SK-N-SH treated with all-trans-retinoic acid at 6 μM for 48 hours (cell line): ENCODE results near the gene WNT3.

Experiments
- ATAC-seq: fragments of 200-7000 bp; cut with Tn5 transposase; 3 replicates; pipeline ENCODE4 v1.9.1; 2020; ENCODE audit warnings: mild to moderate bottlenecking, moderate library complexity
- ARNTL ChIP-seq: fragments of 450-650 bp; formaldehyde crosslinking; IDR thresholded peaks from 2 replicates; pipeline ENCODE4 v1.5.0; 2020; ENCODE audit warnings: low read depth, mild to moderate bottlenecking, moderate library complexity, borderline replicate concordance
- BACH2 ChIP-seq: fragments of 250-450 bp; sonication (Bioruptor Pico); IDR thresholded peaks from 2 replicates; pipeline ENCODE4 v1.9.0; 2021; ENCODE audit warnings: mild to moderate bottlenecking, borderline replicate concordance
- CSDC2 ChIP-seq: fragments of 250-450 bp; sonication (Bioruptor Pico); IDR thresholded peaks from 2 replicates; pipeline ENCODE4 v1.5.0; 2020; ENCODE audit warnings: mild to moderate bottlenecking, moderate library complexity
- ESRRG ChIP-seq: fragments of 250-450 bp; sonication (Bioruptor Pico); IDR thresholded peaks from 2 replicates; pipeline ENCODE4 v1.6.1; 2021; ENCODE audit warnings: mild to moderate bottlenecking
- GLIS3 ChIP-seq: fragments of 250-450 bp; sonication (Bioruptor Pico); IDR thresholded peaks from 2 replicates; pipeline ENCODE4 v1.5.0; 2020; ENCODE audit warnings: mild to moderate bottlenecking, moderate library complexity
- ISL1 ChIP-seq: fragments of 250-450 bp; sonication (Bioruptor Pico); IDR thresholded peaks from 2 replicates; pipeline ENCODE4 v2.1.2; 2022; ENCODE audit warnings: mild to moderate bottlenecking, moderate library complexity
- POU6F1 ChIP-seq: fragments of 250-450 bp; sonication (Bioruptor Pico); IDR thresholded peaks from 2 replicates; pipeline ENCODE4 v1.8.0; 2021; ENCODE audit warnings: low read depth, mild to moderate bottlenecking, moderate library complexity, borderline replicate concordance
- PPARA ChIP-seq: fragments of 250-450 bp; sonication (Bioruptor Pico); IDR thresholded peaks from 2 replicates; pipeline ENCODE4 v1.5.0; 2020; ENCODE audit warnings: mild to moderate bottlenecking, borderline replicate concordance
- RARB ChIP-seq: fragments of 250-450 bp; sonication (Bioruptor Pico); IDR thresholded peaks from 2 replicates; pipeline ENCODE4 v1.8.0; 2021; ENCODE audit warnings: mild to moderate bottlenecking, moderate library complexity
- SNAI2 ChIP-seq: fragments of 250-450 bp; sonication (Bioruptor Pico); IDR thresholded peaks from 2 replicates; pipeline ENCODE4 v1.5.0; 2020; ENCODE audit warnings: mild to moderate bottlenecking, moderate library complexity
- TCF4 ChIP-seq: fragments of 250-450 bp; sonication (Bioruptor Pico); IDR thresholded peaks from 2 replicates; pipeline ENCODE4 v1.8.0; 2021; ENCODE audit warnings: mild to moderate bottlenecking, moderate library complexity, borderline replicate concordance
- TOX ChIP-seq: fragments of 250-450 bp; sonication (Bioruptor Pico); IDR thresholded peaks from 2 replicates; pipeline ENCODE4 v1.8.0; 2021; ENCODE audit warnings: mild to moderate bottlenecking, moderate library complexity, borderline replicate concordance
- ZFP3 ChIP-seq: fragments of 250-450 bp; sonication (Bioruptor Pico); IDR thresholded peaks from 2 replicates; pipeline ENCODE4 v1.5.0; 2020; ENCODE audit warnings: mild to moderate bottlenecking, moderate library complexity
- ZFP30 ChIP-seq: fragments of 450-650 bp; formaldehyde crosslinking; IDR thresholded peaks from 2 replicates; pipeline ENCODE4 v1.5.0; 2022; ENCODE audit warnings: mild to moderate bottlenecking, moderate library complexity
- ZNF8 ChIP-seq: fragments of 450-650 bp; formaldehyde crosslinking; IDR thresholded peaks from 2 replicates; pipeline ENCODE4 v1.5.0; 2020; ENCODE audit warnings: mild to moderate bottlenecking, moderate library complexity
- TF ChIP-seq, protein P1 (sequence below): fragments of 250-450 bp; sonication (Bioruptor Pico); IDR thresholded peaks from 2 replicates; pipeline ENCODE4 v1.5.0; 2020; ENCODE audit warnings: mild to moderate bottlenecking, moderate library complexity
- TF ChIP-seq, protein P2 (sequence below): fragments of 250-450 bp; sonication (Bioruptor Pico); IDR thresholded peaks from 2 replicates; pipeline ENCODE4 v1.5.1; 2020; ENCODE audit warnings: low read depth, mild to moderate bottlenecking, moderate library complexity

Gene WNT3

GRCh38 chr17:46822388-46822921 lies 4.0 kb upstream of the WNT3 start:
- no peak for TF ChIP-seq ARNTL (CRISPR knock-in tag)
- no peak for TF ChIP-seq CSDC2 (CRISPR knock-in tag)
- ATAC-seq = no peak

GRCh38 chr17:46821482-46822387 lies 3.2 kb upstream of the WNT3 start:
- TF ChIP-seq ZFP3 (CRISPR knock-in tag) = no peak
- TF ChIP-seq, protein P1, sequence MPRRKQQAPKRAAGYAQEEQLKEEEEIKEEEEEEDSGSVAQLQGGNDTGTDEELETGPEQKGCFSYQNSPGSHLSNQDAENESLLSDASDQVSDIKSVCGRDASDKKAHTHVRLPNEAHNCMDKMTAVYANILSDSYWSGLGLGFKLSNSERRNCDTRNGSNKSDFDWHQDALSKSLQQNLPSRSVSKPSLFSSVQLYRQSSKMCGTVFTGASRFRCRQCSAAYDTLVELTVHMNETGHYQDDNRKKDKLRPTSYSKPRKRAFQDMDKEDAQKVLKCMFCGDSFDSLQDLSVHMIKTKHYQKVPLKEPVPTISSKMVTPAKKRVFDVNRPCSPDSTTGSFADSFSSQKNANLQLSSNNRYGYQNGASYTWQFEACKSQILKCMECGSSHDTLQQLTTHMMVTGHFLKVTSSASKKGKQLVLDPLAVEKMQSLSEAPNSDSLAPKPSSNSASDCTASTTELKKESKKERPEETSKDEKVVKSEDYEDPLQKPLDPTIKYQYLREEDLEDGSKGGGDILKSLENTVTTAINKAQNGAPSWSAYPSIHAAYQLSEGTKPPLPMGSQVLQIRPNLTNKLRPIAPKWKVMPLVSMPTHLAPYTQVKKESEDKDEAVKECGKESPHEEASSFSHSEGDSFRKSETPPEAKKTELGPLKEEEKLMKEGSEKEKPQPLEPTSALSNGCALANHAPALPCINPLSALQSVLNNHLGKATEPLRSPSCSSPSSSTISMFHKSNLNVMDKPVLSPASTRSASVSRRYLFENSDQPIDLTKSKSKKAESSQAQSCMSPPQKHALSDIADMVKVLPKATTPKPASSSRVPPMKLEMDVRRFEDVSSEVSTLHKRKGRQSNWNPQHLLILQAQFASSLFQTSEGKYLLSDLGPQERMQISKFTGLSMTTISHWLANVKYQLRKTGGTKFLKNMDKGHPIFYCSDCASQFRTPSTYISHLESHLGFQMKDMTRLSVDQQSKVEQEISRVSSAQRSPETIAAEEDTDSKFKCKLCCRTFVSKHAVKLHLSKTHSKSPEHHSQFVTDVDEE (CRISPR knock-in tag) = no peak
- TF ChIP-seq ZFP30 (CRISPR knock-in tag) = no peak
- no peak for TF ChIP-seq GLIS3
- ATAC-seq = no peak

DNA sequence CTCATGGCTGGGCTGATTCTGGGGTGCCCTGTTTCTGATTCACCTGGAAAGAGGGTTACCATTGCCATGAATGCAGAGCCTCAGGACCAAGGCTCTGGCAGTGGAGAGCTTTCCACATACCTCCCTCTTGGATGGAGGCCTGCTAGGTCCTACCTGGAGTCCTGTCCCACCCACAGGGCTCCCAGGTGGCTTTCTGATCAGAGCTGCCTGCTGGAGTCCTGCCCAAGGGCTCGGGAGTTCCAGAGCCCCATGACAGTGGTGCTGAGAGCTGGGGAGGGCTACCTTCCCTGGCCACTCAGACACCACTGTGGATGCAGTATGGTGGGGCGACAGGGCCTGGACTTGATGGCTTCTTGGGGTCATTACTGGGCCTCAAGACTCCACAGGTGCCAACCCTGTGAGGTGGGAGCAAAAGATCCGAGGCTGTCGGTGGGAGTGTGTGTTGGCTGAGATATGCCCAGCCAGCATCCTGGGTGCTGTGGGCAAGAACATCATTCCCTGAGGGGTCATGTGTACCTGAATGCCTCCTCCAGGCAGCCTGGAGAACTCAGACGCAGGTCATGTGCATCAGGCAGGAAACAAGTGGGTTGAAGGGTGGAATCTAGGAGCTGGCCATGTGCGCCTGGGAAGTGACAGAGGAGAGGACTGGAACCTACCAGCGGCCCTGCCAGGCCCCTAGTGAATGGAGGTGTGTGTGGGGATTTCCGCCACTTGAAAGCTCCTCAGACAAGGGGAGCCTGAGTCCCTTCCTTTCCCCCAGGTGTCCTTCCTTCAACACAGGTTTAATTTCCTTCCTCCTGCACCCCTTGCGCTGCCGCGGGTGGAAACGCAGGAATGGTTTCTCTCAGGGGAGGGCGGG lies 2.3 kb upstream of the WNT3 start:
- TF ChIP-seq TOX (CRISPR knock-in tag) = no peak
- TF ChIP-seq ESRRG (CRISPR knock-in tag) = no peak
- TF ChIP-seq, protein P2, sequence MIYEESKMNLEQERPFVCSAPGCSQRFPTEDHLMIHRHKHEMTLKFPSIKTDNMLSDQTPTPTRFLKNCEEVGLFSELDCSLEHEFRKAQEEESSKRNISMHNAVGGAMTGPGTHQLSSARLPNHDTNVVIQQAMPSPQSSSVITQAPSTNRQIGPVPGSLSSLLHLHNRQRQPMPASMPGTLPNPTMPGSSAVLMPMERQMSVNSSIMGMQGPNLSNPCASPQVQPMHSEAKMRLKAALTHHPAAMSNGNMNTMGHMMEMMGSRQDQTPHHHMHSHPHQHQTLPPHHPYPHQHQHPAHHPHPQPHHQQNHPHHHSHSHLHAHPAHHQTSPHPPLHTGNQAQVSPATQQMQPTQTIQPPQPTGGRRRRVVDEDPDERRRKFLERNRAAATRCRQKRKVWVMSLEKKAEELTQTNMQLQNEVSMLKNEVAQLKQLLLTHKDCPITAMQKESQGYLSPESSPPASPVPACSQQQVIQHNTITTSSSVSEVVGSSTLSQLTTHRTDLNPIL (CRISPR knock-in tag) = no peak
- TF ChIP-seq GLIS3 = no peak
- TF ChIP-seq ZNF8 = no peak
- TF ChIP-seq SNAI2 (CRISPR knock-in tag) = no peak
- TF ChIP-seq BACH2 (CRISPR knock-in tag) = no peak
- no peak for ATAC-seq

- ATAC-seq = no peak
- no peak for TF ChIP-seq ARNTL (CRISPR knock-in tag)
- no peak for TF ChIP-seq TCF4 (CRISPR knock-in tag)
- TF ChIP-seq ISL1 = no peak
- no peak for TF ChIP-seq RARB (CRISPR knock-in tag)
Measured at GRCh38 chr17:46819906-46820351, 1.4 kb upstream of the WNT3 start.

DNA sequence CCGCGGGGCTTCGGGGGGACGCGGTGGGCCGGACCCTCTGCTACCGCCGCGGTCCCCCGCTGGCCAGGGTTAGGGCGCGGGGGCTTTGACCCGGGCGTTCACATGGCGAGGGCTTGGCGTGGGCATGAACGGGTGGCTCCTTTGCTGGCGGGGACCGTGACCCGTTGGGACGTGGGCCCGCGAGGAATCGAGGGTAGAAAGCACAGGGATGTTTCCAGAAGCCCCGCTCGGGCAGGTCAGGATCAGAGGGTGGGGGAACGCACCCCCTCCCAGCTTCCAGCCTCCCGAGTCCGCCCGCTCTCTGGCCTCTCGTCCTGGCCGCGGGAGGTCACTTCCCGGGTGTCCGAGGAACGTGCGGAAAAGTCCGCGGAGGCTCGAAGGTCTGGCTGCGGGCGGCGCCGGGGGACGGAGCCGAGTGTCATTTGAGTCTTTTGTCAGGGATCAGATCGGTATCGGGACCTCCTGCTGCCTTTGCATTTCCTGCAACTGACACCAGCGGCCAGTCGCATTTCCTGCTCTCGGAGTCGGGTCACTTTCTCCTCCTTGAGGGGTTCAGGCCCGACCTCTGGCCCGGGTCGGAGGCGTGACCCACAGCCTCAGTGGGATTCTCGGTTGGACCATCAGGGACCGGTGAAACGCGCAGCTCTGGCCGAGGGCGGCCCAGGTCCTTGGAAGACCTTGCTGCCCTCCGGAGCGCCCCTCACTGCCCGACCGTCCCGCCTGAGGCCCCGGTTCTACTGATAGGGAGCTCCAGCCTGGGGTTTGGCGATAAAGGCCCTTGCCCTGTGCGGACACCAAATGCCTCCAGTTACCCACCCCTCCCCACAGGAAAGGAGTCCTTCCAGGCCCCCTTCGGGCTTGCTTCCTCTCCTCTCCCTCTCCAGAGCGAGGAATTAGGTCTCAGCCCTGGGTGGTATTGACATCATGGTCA lies 702 bp upstream of the WNT3 start:
- TF ChIP-seq ISL1 (no peak), PPARA (CRISPR knock-in tag) (no peak), RARB (CRISPR knock-in tag) (no peak), POU6F1 (CRISPR knock-in tag) (no peak), ZNF8 (no peak), BACH2 (CRISPR knock-in tag) (no peak), SNAI2 (CRISPR knock-in tag) (no peak), GLIS3 (no peak), TOX (CRISPR knock-in tag) (no peak), ZFP3 (CRISPR knock-in tag) (no peak), ZFP30 (CRISPR knock-in tag) (no peak)
- TF ChIP-seq, protein P2 (CRISPR knock-in tag) = no peak
- TF ChIP-seq, protein P1 (CRISPR knock-in tag) = no peak
- no peak for ATAC-seq
